Endothelial cell of umbilical vein (primary cell): ENCODE data around the gene TGM1. TPM values are rescaled to one million over a fixed set of nuclear protein-coding genes. Genes with fewer than 3 reads are reported as not detected.

Source experiments
- BruUV-seq: library from RNA; stranded (reverse); fragments of 400-500 nt; replicated peaks from 2 replicates; lab custom pipeline; 2021; lab: Mats Ljungman, UMichigan
- CTCF ChIA-PET: fragments of 300-600, 350-600 bp; sonication (Branson Sonifier 250); formaldehyde crosslinking; loops from one replicate; lab custom pipeline; 2021; ENCODE audit warnings: antibody characterized with exemption, inconsistent platforms; lab: Charles Lee
- POLR2A ChIA-PET: fragments of 300-600, 350-600 bp; sonication (Branson Sonifier 250); formaldehyde crosslinking; loops from one replicate; lab custom pipeline; 2021; ENCODE audit warnings: antibody characterized with exemption, inconsistent platforms; lab: Charles Lee
- DNase-seq: peaks from one replicate; pipeline ENCODE4 v3.0.0-alpha.2; 2011; ENCODE audit warnings: low read depth, low spot score
- FAIRE-seq: peaks from 2 replicates; lab custom pipeline; 2011; peaks lifted over from hg19 to GRCh38; lab: Jason Lieb, UNC
- H2AFZ ChIP-seq: 2 replicates; pipeline ENCODE4 v1.6.0; 2012; ENCODE audit warnings: low read depth, low read length, control low read depth, inconsistent platforms
- H3K27ac ChIP-seq: 2 replicates; pipeline ENCODE4 v1.5.1; 2011; ENCODE audit warnings: low read depth, mild to moderate bottlenecking, control low read depth, low read length, moderate library complexity; ENCODE audit not compliant: insufficient read depth
- H3K27me3 ChIP-seq, 2 experiments: 2 replicates each; pipeline versions ENCODE4 v1.6.0 to v1.6.1; 2011; ENCODE audit warnings: low read length in 2 of 2, mixed read lengths in 1 of 2; ENCODE audit not compliant: control insufficient read depth in 2 of 2, insufficient read depth in 2 of 2
- H3K36me3 ChIP-seq, 2 experiments: 2 replicates in 1 of 2; 3 replicates in 1 of 2; pipeline ENCODE4 v1.5.1; 2011; ENCODE audit warnings: low read length in 2 of 2, mild to moderate bottlenecking in 1 of 2, moderate library complexity in 1 of 2; ENCODE audit not compliant: control insufficient read depth in 2 of 2, insufficient read depth in 2 of 2; ENCODE audit errors: extremely low read depth in 1 of 2
- H3K4me1 ChIP-seq: 3 replicates; pipeline ENCODE4 v1.5.1; 2011; ENCODE audit warnings: mild to moderate bottlenecking, low read length; ENCODE audit not compliant: control insufficient read depth, insufficient read depth; ENCODE audit errors: extremely low read depth
- H3K4me2 ChIP-seq: 2 replicates; pipeline ENCODE4 v1.6.1; 2011; ENCODE audit warnings: low read length, control low read depth, mixed read lengths; ENCODE audit not compliant: insufficient read depth
- H3K4me3 ChIP-seq, 3 experiments: fragments of 200-600 bp in 1 of 3; sonication (generic), shearing (Covaris generic) in 1 of 3; replicated peaks in 1 of 3; 2 replicates each; pipeline ENCODE4 v1.5.1; 2011 to 2016; ENCODE audit warnings: control low read depth in 3 of 3, low read length in 3 of 3, mild to moderate bottlenecking in 2 of 3, inconsistent platforms in 1 of 3, low read depth in 1 of 3, moderate library complexity in 1 of 3; ENCODE audit not compliant: insufficient read depth in 1 of 3
- H3K79me2 ChIP-seq: 2 replicates; pipeline ENCODE4 v1.6.0; 2012; ENCODE audit warnings: low read length, inconsistent platforms; ENCODE audit not compliant: control insufficient read depth, insufficient read depth
- H3K9ac ChIP-seq: replicated peaks from 2 replicates; pipeline ENCODE3; 2011; ENCODE audit warnings: low read length, control low read depth; ENCODE audit not compliant: insufficient read depth; ENCODE audit errors: extremely low read depth
- H3K9me1 ChIP-seq: replicated peaks from 3 replicates; pipeline ENCODE4 v1.6.0; 2011; ENCODE audit warnings: mild to moderate bottlenecking, low read length; ENCODE audit not compliant: control insufficient read depth, insufficient read depth; ENCODE audit errors: extremely low read depth
- H3K9me3 ChIP-seq: replicated peaks from 2 replicates; pipeline ENCODE4 v1.5.1; 2012; ENCODE audit warnings: low read length, inconsistent platforms; ENCODE audit not compliant: control insufficient read depth, insufficient read depth
- H4K20me1 ChIP-seq: replicated peaks from 2 replicates; pipeline ENCODE3; 2011; ENCODE audit warnings: mild to moderate bottlenecking, low read length; ENCODE audit not compliant: control insufficient read depth, insufficient read depth; ENCODE audit errors: extremely low read depth
- CTCF ChIP-seq, 2 donors: IDR thresholded peaks; 1 replicate in 1 of 2; 2 replicates in 1 of 2; pipeline ENCODE4 v1.5.1; 2011; ENCODE audit warnings: low read length in 2 of 2, mild to moderate bottlenecking in 2 of 2, moderate library complexity in 2 of 2, control low read depth in 1 of 2, inconsistent platforms in 1 of 2, low read depth in 1 of 2; ENCODE audit not compliant: insufficient read depth in 1 of 2; ENCODE audit errors: extremely low read depth in 1 of 2
- EZH2 ChIP-seq: IDR thresholded peaks from 2 replicates; pipeline ENCODE4 v1.6.1; 2012; ENCODE audit warnings: borderline replicate concordance, low read depth, mild to moderate bottlenecking, moderate library complexity, low read length, inconsistent platforms; ENCODE audit not compliant: severe bottlenecking
- FOS ChIP-seq: IDR thresholded peaks from 2 replicates; pipeline ENCODE4 v1.6.1; 2011; ENCODE audit warnings: mild to moderate bottlenecking, low read length, moderate library complexity, borderline replicate concordance; ENCODE audit not compliant: insufficient read depth
- dilution Hi-C: fragments of 300-500 bp; cut with MboI; formaldehyde crosslinking; loops from one replicate; pipeline ENCODE4 v1.15.0; 2019; ENCODE audit warnings: low sequenced_read_pairs; ENCODE audit not compliant: extremely low pct_ligation_motif_present
- intact Hi-C: fragments of 100-400 bp; cut with micrococcal nuclease; formaldehyde crosslinking; loops from one replicate; pipeline ENCODE4 v1.10.0; 2022
- polyA plus RNA-seq, 4 experiments: library from polyadenylated mRNA; depleted of rRNA in 3 of 4; stranded (reverse) in 3 of 4; unstranded in 1 of 4; fragments of >200 nt; gene quantifications; 2 replicates each; pipeline versions ENCODE4 v1.2.1 to v1.2.3, GENCODE V29; 2011 to 2012; ENCODE audit warnings: missing spikeins in 1 of 4
- total RNA-seq: library from RNA; stranded (reverse); gene quantifications from 2 replicates; pipeline ENCODE4 v1.2.3, GENCODE V29; 2021

The TGM1 gene
- total and polyA plus RNA-seq, 2 donors (not counting 3 experiments of a cell fraction or from before 2014, with no cell fraction given) = 1.0 to 3.4 TPM

- ChIA-PET CTCF (interaction anchor here (0.6 to 7.4 kb wide), 45 partner anchors 8 to 754 kb away, joined by 3 to 122 read pairs (median 5); partner anchors contain the start of genes CHMP4A, DHRS1, GMPR2 and IPO4), POLR2A (interaction anchor here (0.9 to 1.2 kb wide), 3 partner anchors 66 to 95 kb away, joined by 3 to 4 read pairs (median 3); partner anchors contain the start of genes CHMP4A, MDP1 and TINF2)
- intact Hi-C loops (loop anchor here (1.0 kb wide), 2 partner anchors 37 to 66 kb away; partner anchors contain the start of genes RABGGTA and TINF2), dilution Hi-C loops (no loop called here)
- H3K9me3 ChIP-seq = no peaks in the 10 kb centered on the region
- H3K4me3 ChIP-seq = no peak overlapping the region
- no peak overlapping the region for H3K27ac ChIP-seq
- H4K20me1 ChIP-seq = no peaks in the 10 kb centered on the region
- no peak for DNase-seq
- H2AFZ ChIP-seq = no peak overlapping the region
- no TSS peak for BruUV-seq
- TF ChIP-seq CTCF (IDR thresholded peaks at IDR 0.05; ENCODE audit: extremely low read depth in 1 of 2, insufficient read depth in 1 of 2, low read depth in 1 of 2, low read length in 2 of 2) (peak in 1 of 2 donors; percentile 1), FOS (no peak), EZH2 (no peak)
- peaks cover 37% of the 10 kb centered on the region for H3K4me1 ChIP-seq
- H3K9me1 ChIP-seq = no peaks in the 10 kb centered on the region
- FAIRE-seq = no peak
- H3K27me3 ChIP-seq = no peaks in the 10 kb centered on the region
- peaks cover 0 to 29% of the 10 kb centered on the region in 2 experiments for H3K36me3 ChIP-seq
- no peaks in the 10 kb centered on the region for H3K79me2 ChIP-seq
- H3K4me2 ChIP-seq = no peak overlapping the region
- no peak overlapping the region for H3K9ac ChIP-seq
Measured at GRCh38 chr14:24308342-24309124, 45.6 kb upstream of the TGM1 start.
